GM19193 (cell line): ENCODE results near the gene TMEM151A.

ENCODE experiments used
- POLR2A ChIP-seq: IDR thresholded peaks from 4 replicates; pipeline ENCODE4 v1.6.1; 2011; ENCODE audit not compliant: insufficient read depth, insufficient read length; ENCODE audit errors: extremely low read depth

The TMEM151A gene

DNA sequence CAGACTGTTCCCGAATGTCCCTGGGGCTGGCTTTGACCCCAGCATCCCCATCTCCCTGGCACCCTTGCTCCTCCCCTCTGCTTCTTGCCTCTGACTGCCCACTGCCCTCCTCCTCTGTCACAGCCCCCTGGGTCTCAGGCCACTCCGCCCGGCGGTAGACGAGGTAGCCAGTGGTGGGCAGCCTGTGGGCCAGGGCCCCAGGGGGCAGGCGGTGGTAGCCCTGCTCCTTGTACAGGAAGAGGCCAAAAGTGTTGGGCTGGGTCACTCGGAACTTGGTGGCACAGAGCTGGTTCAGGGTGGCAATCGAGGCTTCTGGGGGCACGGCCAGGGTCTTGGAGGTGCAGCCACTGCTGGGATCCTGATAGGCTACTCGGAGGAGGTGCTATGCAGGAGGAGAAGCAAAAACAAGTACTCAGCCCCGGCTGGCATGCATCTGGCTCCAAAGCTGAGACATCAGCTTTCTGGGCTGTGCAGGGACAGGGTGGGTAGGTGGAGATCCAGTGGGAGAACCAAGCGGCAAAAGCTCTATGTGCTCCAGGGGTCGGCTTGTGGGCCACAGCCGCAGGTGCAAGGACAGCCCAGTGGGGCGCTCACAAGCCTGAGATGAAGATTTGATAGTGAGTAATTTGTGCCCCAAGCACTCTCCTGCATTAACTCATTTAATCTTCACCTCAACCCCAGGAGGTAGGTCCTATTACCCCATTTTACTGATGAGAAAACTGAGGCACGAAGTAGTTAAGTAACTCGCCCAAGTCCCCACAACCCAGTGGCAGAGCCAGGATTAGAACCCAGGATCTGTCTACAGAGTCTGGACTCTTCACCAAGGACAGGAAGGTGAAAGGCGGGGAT is 40.9 kb downstream of the TMEM151A start:
- TF ChIP-seq POLR2A = no peak

- no peak for TF ChIP-seq POLR2A
Measured at GRCh38 chr11:66333220-66333877, 41.7 kb downstream of the TMEM151A start.

- TF ChIP-seq POLR2A = no peak
Measured at GRCh38 chr11:66333896-66334604, 42.4 kb downstream of the TMEM151A start.

GRCh38 chr11:66334605-66335442 is 43.1 kb downstream of the TMEM151A start:
- no peak for TF ChIP-seq POLR2A

DNA sequence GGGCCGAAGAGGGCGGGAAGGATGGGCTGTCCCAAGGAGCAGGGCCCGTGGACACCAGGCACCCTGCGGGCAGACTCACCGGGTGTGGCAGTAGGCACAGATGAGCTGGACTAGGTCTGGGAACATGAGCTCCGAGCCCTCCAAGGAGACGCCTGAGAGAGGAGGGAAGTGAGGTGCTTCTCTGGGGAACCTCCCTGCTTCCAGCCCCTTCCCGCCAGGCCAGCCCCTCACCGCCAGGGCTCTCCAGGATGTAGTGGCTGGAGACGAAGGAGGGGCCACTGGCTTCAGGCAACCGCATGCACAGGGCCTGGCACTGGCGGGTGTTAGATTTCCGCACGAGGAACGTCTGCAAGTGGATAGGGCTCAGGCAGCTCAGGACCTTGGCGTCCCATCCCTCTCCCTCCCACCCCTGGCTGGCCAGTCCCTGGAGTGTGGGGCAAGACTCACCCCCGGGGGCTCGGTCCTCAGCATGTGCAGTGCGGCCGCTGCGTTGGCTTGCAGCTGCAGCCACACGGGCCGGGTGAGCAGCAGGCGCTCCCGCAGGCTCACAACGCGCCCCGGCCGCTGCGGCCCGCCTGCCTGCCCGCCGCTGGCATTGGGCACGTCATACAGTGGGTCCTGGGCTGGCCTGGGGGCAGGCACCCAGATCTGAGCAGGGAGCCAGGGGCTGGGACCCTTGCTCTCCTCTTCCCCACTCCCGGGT is 44.0 kb downstream of the TMEM151A start:
- TF ChIP-seq POLR2A = no peak

GRCh38 chr11:66336234-66337102 is 44.8 kb downstream of the TMEM151A start, which contains the start of gene RIN1:
Gene RIN1, minus strand, starts transcription at chr11:66336434. Its CDS starts 32 bp downstream, at chr11:66336402.
- TF ChIP-seq POLR2A = peak; percentile 11

GRCh38 chr11:66337103-66337899 is 45.6 kb downstream of the TMEM151A start:
- no peak for TF ChIP-seq POLR2A

DNA sequence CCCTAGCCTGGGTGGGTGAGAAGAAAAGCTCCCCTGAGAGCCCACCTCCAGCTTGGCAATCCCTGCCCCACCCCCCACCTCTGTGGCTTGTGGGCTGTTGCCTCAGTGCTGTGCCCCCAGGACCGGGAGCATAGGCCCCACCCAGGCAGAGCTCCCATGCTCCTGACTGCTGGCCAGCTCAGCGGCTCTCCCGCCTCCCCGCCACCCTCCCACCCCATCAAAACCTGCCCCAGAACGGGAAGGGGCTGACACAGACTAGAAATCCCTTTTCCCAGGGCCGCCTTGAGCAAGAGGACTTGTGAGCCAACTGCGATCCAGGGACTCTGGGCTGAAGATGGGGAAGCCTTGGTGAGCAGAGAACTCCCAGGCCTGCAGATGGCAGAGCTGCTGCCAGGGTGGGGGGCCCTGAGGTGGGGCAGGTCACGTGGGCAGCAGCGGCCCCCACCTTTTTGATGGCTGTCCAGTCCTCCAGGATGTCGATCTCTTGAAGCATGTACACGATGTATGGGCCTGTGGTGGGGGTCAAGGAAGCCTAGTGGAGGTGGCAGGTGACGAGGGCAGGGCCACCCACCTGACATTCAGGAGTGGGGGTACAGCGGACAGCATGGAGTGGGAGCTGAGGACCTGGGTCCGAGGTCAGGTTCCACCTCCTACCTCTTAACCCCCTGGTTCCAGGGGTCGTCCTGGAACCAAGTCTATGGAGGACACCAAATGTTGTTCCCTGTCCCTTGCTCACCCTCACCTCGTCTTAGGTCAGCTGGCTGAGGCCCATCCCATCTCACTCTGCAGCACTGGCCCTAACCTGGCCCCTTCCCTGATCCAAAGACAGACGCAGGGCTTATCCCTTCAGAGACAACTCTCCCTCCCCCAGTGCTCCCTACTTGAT is 46.8 kb downstream of the TMEM151A start:
- TF ChIP-seq POLR2A = no peak

- TF ChIP-seq POLR2A = no peak
Measured at GRCh38 chr11:66339162-66339675, 47.5 kb downstream of the TMEM151A start.

DNA sequence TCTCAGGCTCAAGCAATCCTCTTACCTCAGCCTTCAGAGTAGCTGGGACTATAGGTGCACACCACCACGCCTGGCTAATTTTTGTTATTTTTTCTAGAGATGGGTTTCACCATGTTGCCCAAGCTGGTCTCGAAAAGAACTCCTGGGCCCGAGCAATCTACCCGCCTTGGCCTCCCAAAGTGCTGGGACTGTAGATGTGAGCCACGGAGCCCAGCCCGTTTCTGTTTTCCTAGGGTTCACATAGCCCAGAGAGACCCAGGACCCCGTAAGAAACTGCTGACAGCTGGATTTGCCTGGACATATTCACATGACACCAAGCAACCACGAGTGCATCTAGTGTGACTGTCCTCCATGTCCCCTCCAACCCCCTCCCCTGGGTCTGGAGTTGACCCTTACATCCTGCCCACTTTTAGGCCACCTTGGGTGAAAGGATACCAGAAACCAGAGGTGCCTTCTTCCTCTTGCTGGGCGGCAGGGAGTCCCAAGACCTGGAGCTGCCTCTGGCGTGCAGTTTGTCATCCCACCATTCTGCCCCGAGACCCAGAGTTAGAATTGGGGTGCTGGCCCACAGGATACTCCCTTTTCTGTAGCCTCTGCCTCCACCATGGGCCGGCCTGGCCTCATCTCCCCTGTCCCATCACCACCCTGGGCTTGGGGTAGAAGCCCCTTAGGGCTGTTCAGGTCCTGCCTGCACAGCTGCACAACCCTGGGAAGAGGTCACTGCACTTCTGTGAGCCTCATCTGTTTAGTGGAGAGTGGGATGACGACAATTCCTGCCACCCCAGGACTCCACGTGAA is 48.2 kb downstream of the TMEM151A start:
- TF ChIP-seq POLR2A = no peak
